Transverse colon (tissue), 4 donors: Measurements from ENCODE around the gene ADGRF3.

Experiments
- EP300 ChIP-seq: sonication (generic); formaldehyde crosslinking; IDR thresholded peaks from one replicate; pipeline ENCODE4 v1.6.1; 2017; ENCODE audit warnings: antibody characterized with exemption, low read depth
- POLR2A ChIP-seq: fragments of 450-650 bp; IDR thresholded peaks from one replicate; pipeline ENCODE4 v1.6.1; 2016; ENCODE audit warnings: antibody characterized with exemption, mild to moderate bottlenecking, moderate library complexity
- POLR2AphosphoS5 ChIP-seq, 3 donors: sonication (generic); formaldehyde crosslinking; IDR thresholded peaks; one replicate each; pipeline ENCODE4 v1.6.1; 2016; ENCODE audit warnings: antibody characterized with exemption in 3 of 3
- TF ChIP-seq, protein P1 (sequence below), 5 experiments: fragments of 200-600 bp in 3 of 5; fragments of 450-650 bp in 2 of 5; sonication (generic) in 3 of 5; IDR thresholded peaks; 1 replicate in 2 of 5; 2 replicates in 3 of 5; pipeline ENCODE4 v1.5.1; 2016 to 2017; ENCODE audit warnings: antibody characterized with exemption in 5 of 5, inconsistent platforms in 3 of 5, mild to moderate bottlenecking in 2 of 5, moderate library complexity in 1 of 5

DNA sequence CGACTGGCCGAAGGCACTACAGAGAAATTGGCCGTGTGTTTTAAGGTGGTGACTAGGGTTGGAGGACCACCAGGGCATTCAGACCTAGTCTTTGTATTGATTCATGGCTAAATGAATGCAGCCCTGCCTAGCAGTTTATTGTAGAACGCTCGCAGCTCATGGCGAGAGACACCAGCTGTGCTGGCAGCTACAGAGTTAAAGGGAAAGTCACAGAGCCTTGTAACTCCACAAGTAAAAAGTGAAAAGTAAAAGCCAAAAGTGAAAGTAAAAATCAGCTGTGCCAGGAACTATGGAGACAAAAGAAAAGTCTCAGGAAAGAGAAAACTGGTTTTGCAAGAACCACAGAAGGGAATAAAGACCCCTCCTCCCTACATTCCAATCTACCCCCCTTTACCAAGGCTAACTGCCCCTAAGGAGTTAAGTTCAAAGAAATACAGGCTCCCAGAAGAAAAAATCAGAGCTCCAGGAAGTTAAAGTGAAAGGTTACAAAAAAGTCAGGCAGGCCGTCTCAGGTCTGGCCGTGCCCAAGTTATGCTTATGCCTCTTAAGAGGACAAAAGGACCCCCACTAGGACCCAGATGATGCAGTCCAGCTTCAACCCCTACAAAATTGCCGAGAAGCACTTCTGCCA, 47.0 kb downstream of the ADGRF3 start:
- TF ChIP-seq, protein P1, sequence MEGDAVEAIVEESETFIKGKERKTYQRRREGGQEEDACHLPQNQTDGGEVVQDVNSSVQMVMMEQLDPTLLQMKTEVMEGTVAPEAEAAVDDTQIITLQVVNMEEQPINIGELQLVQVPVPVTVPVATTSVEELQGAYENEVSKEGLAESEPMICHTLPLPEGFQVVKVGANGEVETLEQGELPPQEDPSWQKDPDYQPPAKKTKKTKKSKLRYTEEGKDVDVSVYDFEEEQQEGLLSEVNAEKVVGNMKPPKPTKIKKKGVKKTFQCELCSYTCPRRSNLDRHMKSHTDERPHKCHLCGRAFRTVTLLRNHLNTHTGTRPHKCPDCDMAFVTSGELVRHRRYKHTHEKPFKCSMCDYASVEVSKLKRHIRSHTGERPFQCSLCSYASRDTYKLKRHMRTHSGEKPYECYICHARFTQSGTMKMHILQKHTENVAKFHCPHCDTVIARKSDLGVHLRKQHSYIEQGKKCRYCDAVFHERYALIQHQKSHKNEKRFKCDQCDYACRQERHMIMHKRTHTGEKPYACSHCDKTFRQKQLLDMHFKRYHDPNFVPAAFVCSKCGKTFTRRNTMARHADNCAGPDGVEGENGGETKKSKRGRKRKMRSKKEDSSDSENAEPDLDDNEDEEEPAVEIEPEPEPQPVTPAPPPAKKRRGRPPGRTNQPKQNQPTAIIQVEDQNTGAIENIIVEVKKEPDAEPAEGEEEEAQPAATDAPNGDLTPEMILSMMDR (IDR thresholded peaks at IDR 0.05) = no peak
- TF ChIP-seq POLR2A (no peak), EP300 (no peak), POLR2AphosphoS5 (IDR thresholded peaks at IDR 0.05) (no peak)
